HepG2 (cell line): Measurements from ENCODE around the gene CLIC2. TPM values are rescaled to one million over a fixed set of nuclear protein-coding genes. Genes with fewer than 3 reads are reported as not detected.

Experiments used
- microRNA-seq: library from miRNA; unstranded; fragments of <30 nt; microRNA quantifications from one replicate; pipeline ENCODE4, GENCODE V29; 2020
- polyA plus RNA-seq, 8 experiments: library from polyadenylated mRNA; depleted of rRNA in 3 of 8; stranded (reverse) in 7 of 8; unstranded in 1 of 8; fragments of >200 nt; fragmentation: Illumina TruSeq in 4 of 8; extraction: Trizol in 4 of 8; gene quantifications; 2 replicates each; pipeline versions ENCODE4 v1.2.1 to v1.2.3, GENCODE V29; 2011 to 2016; ENCODE audit warnings: low read depth in 4 of 8, missing spikeins in 1 of 8, mixed read lengths in 1 of 8; ENCODE audit not compliant: insufficient read depth in 1 of 8
- small RNA-seq, 3 experiments: library from RNA; depleted of rRNA; stranded (forward); fragments of <200 nt; gene quantifications; one replicate each; pipeline ENCODE3, GENCODE V24; 2012; ENCODE audit warnings: low read depth in 2 of 3, low replicate concordance in 1 of 3; ENCODE audit not compliant: insufficient read length in 3 of 3, insufficient read depth in 2 of 3
- total RNA-seq, 5 experiments: library from RNA; depleted of rRNA; stranded (reverse); fragments of >200 nt; fragmentation: Illumina TruSeq; extraction: Trizol; gene quantifications; 2 replicates each; pipeline ENCODE4 v1.2.3, GENCODE V29; 2016; ENCODE audit warnings: low read depth in 1 of 5

The CLIC2 gene
- total and polyA plus RNA-seq, 2 of the 13 experiments (the other 11 are each of a cell fraction or from before 2014, with no cell fraction given): 0.24 to 0.25 TPM

Small RNAs within 50 kb of the gene (microRNA-seq; reads per million reads assigned to microRNA genes)
- gene MIR1184-2: not detected

Small RNAs within 50 kb of the gene (small RNA-seq; reads per million reads assigned to genes)
- 0 reads per million in 3 experiments for gene AC234781.4
- gene MIR1184-2: 0 reads per million in 3 experiments

Other genes with a start within 250 kb of the CLIC2 start
- gene VBP1, start 118.2 kb downstream of the CLIC2 start, total RNA-seq (2016; rRNA removed; fragmentation: Illumina TruSeq; extraction: Trizol): 72.6 and 95.2 TPM in 2 replicates
- 14.0 and 20.4 TPM in 2 replicates for gene VBP1, start 118.2 kb downstream of the CLIC2 start, polyA plus RNA-seq (2011; rRNA removed)
- gene RAB39B, start 70.1 kb downstream of the CLIC2 start, total RNA-seq (2016; rRNA removed; fragmentation: Illumina TruSeq; extraction: Trizol): 0.07 and 0.15 TPM in 2 replicates
- 0.04 and 0.05 TPM in 2 replicates for gene RAB39B, start 70.1 kb downstream of the CLIC2 start, polyA plus RNA-seq (2011; rRNA removed)
- gene F8A2, start 47.5 kb upstream of the CLIC2 start, total RNA-seq (2016; rRNA removed; fragmentation: Illumina TruSeq; extraction: Trizol): not detected in 2 replicates
- gene F8A2, start 47.5 kb upstream of the CLIC2 start, polyA plus RNA-seq (2011; rRNA removed): not detected in 2 replicates
- gene F8A3, start 124.0 kb upstream of the CLIC2 start, total RNA-seq (2016; rRNA removed; fragmentation: Illumina TruSeq; extraction: Trizol): 0.24 TPM in 1 of 2 replicates, not detected in the other
- not detected in 2 replicates for gene F8A3, start 124.0 kb upstream of the CLIC2 start, polyA plus RNA-seq (2011; rRNA removed)